Common myeloid progenitor, CD34-positive (primary cell): ENCODE data around the gene PRR15L.

Experiments
- CTCF ChIA-PET: fragments of 350-600 bp; sonication (Branson Sonifier 250); formaldehyde crosslinking; loops from one replicate; lab custom pipeline; 2021; ENCODE audit warnings: antibody characterized with exemption; lab: Charles Lee
- POLR2A ChIA-PET: fragments of 350-600 bp; sonication (Branson Sonifier 250); formaldehyde crosslinking; loops from one replicate; lab custom pipeline; 2021; ENCODE audit warnings: antibody characterized with exemption; lab: Charles Lee
- DNase-seq, 3 donors: peaks; one replicate each; pipeline versions ENCODE4 v3.0.0 to v3.0.0-alpha.2; 2013
- H3K27ac ChIP-seq, 2 experiments: 1 replicate in 1 of 2; 2 replicates in 1 of 2; pipeline ENCODE4 v1.7.0; 2013; ENCODE audit warnings: inconsistent platforms in 2 of 2, low read length in 2 of 2, mild to moderate bottlenecking in 2 of 2, low read depth in 1 of 2, moderate library complexity in 1 of 2; ENCODE audit not compliant: severe bottlenecking in 2 of 2, insufficient read depth in 1 of 2, poor library complexity in 1 of 2
- H3K27me3 ChIP-seq, 5 experiments: replicated peaks in 2 of 5; 1 replicate in 3 of 5; 2 replicates in 2 of 5; pipeline versions ENCODE4 v1.6.1 to v1.7.0; 2013; ENCODE audit warnings: low read length in 4 of 5, mild to moderate bottlenecking in 2 of 5, moderate library complexity in 2 of 5, inconsistent platforms in 1 of 5; ENCODE audit not compliant: insufficient read depth in 5 of 5, control insufficient read depth in 4 of 5
- H3K36me3 ChIP-seq, 4 experiments: 1 replicate in 2 of 4; 2 replicates in 2 of 4; pipeline versions ENCODE4 v1.6.1 to v1.7.0; 2013; ENCODE audit warnings: low read length in 3 of 4, control low read depth in 1 of 4, mild to moderate bottlenecking in 1 of 4; ENCODE audit not compliant: control insufficient read depth in 4 of 4, insufficient read depth in 4 of 4
- H3K4me1 ChIP-seq, 4 experiments: 1 replicate in 3 of 4; 2 replicates in 1 of 4; pipeline versions ENCODE4 v1.6.1 to v1.7.1; 2013; ENCODE audit warnings: low read length in 3 of 4, mild to moderate bottlenecking in 3 of 4, control low read depth in 1 of 4, inconsistent platforms in 1 of 4, moderate library complexity in 1 of 4; ENCODE audit not compliant: control insufficient read depth in 4 of 4, insufficient read depth in 4 of 4; ENCODE audit errors: control extremely low read depth in 1 of 4
- H3K4me3 ChIP-seq, 7 experiments: 1 replicate in 4 of 7; 2 replicates in 3 of 7; pipeline versions ENCODE4 v1.5.1 to v1.7.0; 2013; ENCODE audit warnings: mild to moderate bottlenecking in 7 of 7, low read length in 6 of 7, moderate library complexity in 6 of 7, inconsistent platforms in 2 of 7, low read depth in 2 of 7, control low read depth in 1 of 7; ENCODE audit not compliant: insufficient read depth in 4 of 7, control insufficient read depth in 1 of 7; ENCODE audit errors: extremely low read depth in 1 of 7
- H3K9me3 ChIP-seq, 5 experiments: 1 replicate in 4 of 5; 2 replicates in 1 of 5; pipeline versions ENCODE4 v1.6.1 to v1.7.1; 2013; ENCODE audit warnings: low read length in 4 of 5, mild to moderate bottlenecking in 2 of 5, inconsistent platforms in 1 of 5, low read depth in 1 of 5, moderate library complexity in 1 of 5; ENCODE audit not compliant: control insufficient read depth in 4 of 5, insufficient read depth in 2 of 5; ENCODE audit errors: control extremely low read depth in 1 of 5
- WGBS: methylation state at CpG from one replicate; pipeline ENCODE4 v1.1.5; 2013; ENCODE audit not compliant: insufficient coverage; 5-methylcytosine and 5-hydroxymethylcytosine counted together

PRR15L gene

DNA sequence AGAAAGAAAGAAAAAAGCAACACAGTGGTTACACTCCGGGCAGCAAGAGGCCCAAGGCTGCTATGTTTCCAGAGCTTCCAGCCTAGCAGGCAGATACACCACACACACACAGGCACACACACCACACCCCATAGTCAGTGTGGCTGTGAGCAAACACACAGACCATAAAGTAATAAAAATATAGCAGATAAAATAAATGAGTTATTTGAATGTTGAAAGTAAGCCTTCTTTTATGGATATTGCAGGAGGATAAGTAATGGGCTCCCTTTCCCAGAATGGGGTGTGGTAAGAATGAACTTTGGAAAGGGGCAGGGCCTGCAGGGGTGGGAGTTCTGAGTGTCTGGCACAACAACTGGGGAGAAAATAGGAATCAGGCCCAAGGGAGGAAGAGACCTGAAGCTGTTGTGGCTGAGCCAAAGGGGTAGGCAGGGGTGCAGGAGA, 8.4 kb upstream of the PRR15L start:
- no peak overlapping the region for H3K27ac ChIP-seq
- WGBS, result no CpG with 5 or more reads among the region's 1 CpG
- H3K4me1 ChIP-seq, result peaks cover 0 to 9% (median 6%) of the 10 kb centered on the region in 4 experiments
- no peaks in the 10 kb centered on the region for H3K36me3 ChIP-seq
- ChIA-PET POLR2A (no interaction called here), CTCF (interaction anchor here (1.2 to 29.2 kb wide), 3 partner anchors 13 to 53 kb away, joined by 3 to 504 read pairs (median 3); partner anchors contain the start of genes PNPO and PRR15L)
- H3K4me3 ChIP-seq, result no peak overlapping the region
- no peak for DNase-seq
- H3K27me3 ChIP-seq, result no peaks in the 10 kb centered on the region
- no peaks in the 10 kb centered on the region for H3K9me3 ChIP-seq

DNA sequence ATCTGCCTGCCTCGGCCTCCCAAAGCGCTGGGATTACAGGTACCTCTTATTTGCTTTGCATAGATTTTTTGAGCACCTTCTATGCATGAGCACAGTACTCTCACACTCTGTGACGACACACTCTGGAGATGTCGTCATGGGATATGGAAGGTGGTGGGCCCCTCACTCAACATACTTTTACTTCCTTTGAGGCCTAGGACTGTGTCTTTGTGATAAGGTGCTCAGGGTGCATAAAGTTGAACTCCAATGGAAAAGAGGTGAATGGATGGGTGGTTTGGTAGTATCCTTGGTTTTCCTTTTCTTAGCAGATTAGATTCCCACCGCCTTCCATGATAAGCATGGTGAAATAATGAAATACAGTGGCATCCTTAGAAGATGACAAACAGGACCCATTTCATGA, 7.2 kb upstream of the PRR15L start:
- WGBS, result 95% methylated on average over 3 of the region's 5 CpGs
- DNase-seq, result no peak
- CTCF ChIA-PET, result interaction anchor here (29.2 kb wide), 1 partner anchor 13 kb away, joined by 504 read pairs; the partner anchor contains the start of genes PNPO and PRR15L
- H3K4me3 ChIP-seq, result no peak overlapping the region
- POLR2A ChIA-PET, result no interaction called here
- H3K27ac ChIP-seq, result no peak overlapping the region
- H3K27me3 ChIP-seq, result no peaks in the 10 kb centered on the region
- no peaks in the 10 kb centered on the region for H3K9me3 ChIP-seq
- no peaks in the 10 kb centered on the region for H3K4me1 ChIP-seq
- no peaks in the 10 kb centered on the region for H3K36me3 ChIP-seq

- Histone ChIP-seq H3K9me3 (no peaks in the 10 kb centered on the region), H3K27me3 (no peaks in the 10 kb centered on the region), H3K36me3 (no peaks in the 10 kb centered on the region), H3K4me1 (no peaks in the 10 kb centered on the region), H3K4me3 (no peak overlapping the region), H3K27ac (no peak overlapping the region)
- POLR2A ChIA-PET, result no interaction called here
- no peak for DNase-seq
- CTCF ChIA-PET, result interaction anchor here (21.8 to 29.2 kb wide), 2 partner anchors 5 to 11 kb away, joined by 504 read pairs; partner anchors contain the start of genes CDK5RAP3, PNPO and PRR15L
- WGBS, result 88% methylated on average over 1 of the region's 3 CpGs
These were observed 5.2 kb upstream of the PRR15L start for GRCh38 chr17:47962901-47963300.

GRCh38 chr17:47961406-47961805, 3.7 kb upstream of the PRR15L start:
- DNase-seq, result no peak
- ChIA-PET CTCF (interaction anchor here (0.7 to 29.2 kb wide), 3 partner anchors 7 to 107 kb away, joined by 3 to 504 read pairs (median 504); partner anchors contain the start of genes CDK5RAP3, PNPO and PRR15L), POLR2A (no interaction called here)
- WGBS, result 93% methylated on average over 5 of the region's 6 CpGs
- no peaks in the 10 kb centered on the region for H3K27me3 ChIP-seq
- no peak overlapping the region for H3K27ac ChIP-seq
- peaks cover 0 to 5% (median 0%) of the 10 kb centered on the region in 4 experiments for H3K4me1 ChIP-seq
- no peak overlapping the region for H3K4me3 ChIP-seq
- no peaks in the 10 kb centered on the region for H3K9me3 ChIP-seq
- H3K36me3 ChIP-seq, result no peaks in the 10 kb centered on the region

DNA sequence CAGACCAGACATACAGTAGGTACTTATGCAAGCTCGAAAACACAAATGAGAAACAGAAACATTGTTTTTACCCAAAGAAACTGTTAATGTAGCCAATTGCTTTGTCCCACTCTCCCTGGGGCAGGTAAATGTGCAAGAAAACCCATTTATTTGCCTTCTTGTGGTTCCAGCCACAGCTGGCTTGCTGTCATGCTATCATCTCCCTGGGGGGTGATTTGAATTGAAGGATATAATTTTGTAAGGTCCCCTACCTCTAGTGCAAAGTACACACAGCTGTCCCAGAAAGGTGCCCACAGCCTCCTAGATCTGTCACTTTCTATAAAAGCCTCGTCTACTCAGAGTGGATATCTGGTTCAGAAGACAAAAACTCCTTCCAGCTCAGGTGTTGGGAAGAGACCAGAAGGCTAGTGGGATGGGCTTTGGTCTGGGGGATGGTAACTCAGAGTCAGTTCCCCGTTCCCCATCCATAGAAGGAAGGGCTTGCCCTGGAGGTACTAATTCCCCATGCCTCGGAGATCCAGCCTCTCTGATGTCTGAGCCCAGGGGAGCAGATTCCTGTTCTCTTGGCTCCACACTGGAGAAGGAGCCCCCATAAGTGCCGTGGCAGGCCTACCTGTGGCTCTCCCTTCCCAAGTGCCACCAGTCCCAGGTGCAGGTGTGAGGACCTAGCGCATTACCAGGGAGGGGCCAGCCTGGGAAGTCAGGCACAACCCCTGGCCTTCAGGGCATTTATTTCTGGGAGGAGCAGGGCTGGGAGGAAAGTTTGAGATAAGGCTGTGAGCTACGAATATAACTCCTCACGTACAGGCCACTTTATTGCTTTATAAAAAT, 2.4 kb upstream of the PRR15L start:
- CTCF ChIA-PET, result interaction anchor here (21.8 to 29.2 kb wide), 2 partner anchors 8 kb away, joined by 504 read pairs; partner anchors contain the start of genes CDK5RAP3, PNPO and PRR15L
- no peak for DNase-seq
- POLR2A ChIA-PET, result no interaction called here
- Histone ChIP-seq H3K9me3 (no peaks in the 10 kb centered on the region), H3K27me3 (no peaks in the 10 kb centered on the region), H3K27ac (no peak overlapping the region), H3K36me3 (no peaks in the 10 kb centered on the region), H3K4me1 (peaks cover 0 to 5% (median 0%) of the 10 kb centered on the region in 4 experiments), H3K4me3 (no peak overlapping the region)
- 99% methylated on average over 7 of the region's 8 CpGs for WGBS

GRCh38 chr17:47956791-47957590, 692 bp downstream of the PRR15L start:
- WGBS, result 96% methylated on average over 4 of the region's 4 CpGs
- Histone ChIP-seq H3K36me3 (no peaks in the 10 kb centered on the region), H3K27me3 (no peaks in the 10 kb centered on the region), H3K4me1 (peaks cover 0 to 10% (median 5%) of the 10 kb centered on the region in 4 experiments), H3K4me3 (no peak overlapping the region), H3K27ac (no peak overlapping the region), H3K9me3 (no peaks in the 10 kb centered on the region)
- no peak for DNase-seq
- ChIA-PET POLR2A (no interaction called here), CTCF (interaction anchor here (3.9 to 29.2 kb wide), 3 partner anchors 5 to 61 kb away, joined by 12 to 504 read pairs (median 504); partner anchors contain the start of genes CDK5RAP3, PNPO and PRR15L)
